Measurements from ENCODE around the gene ERFE.

DNA sequence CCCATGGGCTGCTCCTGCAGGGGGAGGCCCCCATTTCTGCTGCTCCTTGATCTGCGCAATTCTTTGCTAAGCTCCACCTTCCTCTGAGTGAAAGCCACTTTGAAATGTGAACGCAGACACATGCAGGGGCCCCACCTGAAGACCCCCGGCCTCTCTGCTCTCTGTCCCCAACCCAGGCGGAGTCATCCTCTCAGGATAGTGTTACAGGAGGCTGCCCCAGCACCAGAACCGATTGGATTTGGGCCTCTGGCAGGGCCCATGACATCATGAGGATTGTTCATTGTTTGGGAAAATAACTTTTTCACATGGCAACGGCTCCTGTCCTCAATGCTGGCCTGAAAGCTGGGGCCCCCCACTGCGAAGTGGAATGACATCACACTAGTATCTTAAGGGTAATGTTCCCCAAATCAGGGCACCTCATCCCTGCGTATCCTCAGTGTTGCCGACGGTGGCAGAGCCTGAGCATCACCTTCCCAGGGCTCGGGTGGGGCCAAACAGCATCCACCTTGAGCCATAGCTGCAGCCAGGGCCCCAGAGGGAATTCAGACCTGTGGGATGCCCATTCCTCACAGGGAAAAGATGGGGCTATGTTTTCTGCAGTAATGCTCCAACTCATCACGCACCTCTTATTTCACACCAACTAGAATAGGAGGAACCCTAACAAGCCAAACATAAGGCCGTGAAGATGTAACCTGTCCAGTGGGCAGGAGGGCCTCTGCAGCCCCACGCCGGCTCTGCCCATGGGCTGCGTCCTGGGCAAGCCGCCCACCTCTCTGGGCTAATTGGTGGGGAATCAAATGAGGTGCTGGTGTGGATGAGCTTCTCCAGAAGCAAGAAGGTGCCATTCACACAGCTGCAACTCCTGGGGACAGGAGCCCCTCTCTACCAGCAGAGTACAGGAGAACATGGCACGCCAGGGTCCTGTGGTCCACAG, 2.7 kb upstream of the ERFE start:
- TF ChIP-seq POLR2A (IDR thresholded peaks at IDR 0.05; ENCODE audit: low read length) (no peak), GATA1 (IDR thresholded peaks at IDR 0.05; ENCODE audit: low read depth, low read length) (no peak)
